GM18517 (cell line): ENCODE results near the gene SH3BGRL3.
"Not testable (repeated sequence)": the region's sequence is repeated elsewhere in the genome, so short reads cannot be mapped to it uniquely, and the experiment has no call there.

Experiments
- ATAC-seq: cut with Tn5 transposase; IDR thresholded peaks from one replicate; pipeline ENCODE4 v1.9.1; 2021; ENCODE audit warnings: mild to moderate bottlenecking, moderate library complexity; ENCODE audit not compliant: unreplicated experiment

The SH3BGRL3 gene

DNA sequence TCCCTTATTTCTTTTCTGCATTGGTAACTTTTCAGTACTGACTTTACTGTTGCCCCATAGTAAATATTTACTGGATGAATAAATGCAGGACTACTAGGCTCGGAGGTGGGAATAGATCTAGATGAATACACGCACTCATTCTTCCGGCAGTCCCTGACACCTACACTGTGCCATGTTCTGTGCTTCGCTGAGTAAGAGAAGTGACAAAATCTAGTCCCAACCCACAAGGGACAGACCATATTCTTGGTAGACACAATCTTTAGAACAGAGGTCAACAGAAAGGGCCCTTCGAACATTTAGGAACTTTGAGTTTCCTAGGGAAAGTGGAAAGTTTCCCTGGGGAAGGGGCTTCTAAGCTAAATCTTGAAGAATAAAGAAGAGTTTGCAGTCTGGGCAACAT lies 34.6 kb downstream of the SH3BGRL3 start:
- ATAC-seq, result no peak

DNA sequence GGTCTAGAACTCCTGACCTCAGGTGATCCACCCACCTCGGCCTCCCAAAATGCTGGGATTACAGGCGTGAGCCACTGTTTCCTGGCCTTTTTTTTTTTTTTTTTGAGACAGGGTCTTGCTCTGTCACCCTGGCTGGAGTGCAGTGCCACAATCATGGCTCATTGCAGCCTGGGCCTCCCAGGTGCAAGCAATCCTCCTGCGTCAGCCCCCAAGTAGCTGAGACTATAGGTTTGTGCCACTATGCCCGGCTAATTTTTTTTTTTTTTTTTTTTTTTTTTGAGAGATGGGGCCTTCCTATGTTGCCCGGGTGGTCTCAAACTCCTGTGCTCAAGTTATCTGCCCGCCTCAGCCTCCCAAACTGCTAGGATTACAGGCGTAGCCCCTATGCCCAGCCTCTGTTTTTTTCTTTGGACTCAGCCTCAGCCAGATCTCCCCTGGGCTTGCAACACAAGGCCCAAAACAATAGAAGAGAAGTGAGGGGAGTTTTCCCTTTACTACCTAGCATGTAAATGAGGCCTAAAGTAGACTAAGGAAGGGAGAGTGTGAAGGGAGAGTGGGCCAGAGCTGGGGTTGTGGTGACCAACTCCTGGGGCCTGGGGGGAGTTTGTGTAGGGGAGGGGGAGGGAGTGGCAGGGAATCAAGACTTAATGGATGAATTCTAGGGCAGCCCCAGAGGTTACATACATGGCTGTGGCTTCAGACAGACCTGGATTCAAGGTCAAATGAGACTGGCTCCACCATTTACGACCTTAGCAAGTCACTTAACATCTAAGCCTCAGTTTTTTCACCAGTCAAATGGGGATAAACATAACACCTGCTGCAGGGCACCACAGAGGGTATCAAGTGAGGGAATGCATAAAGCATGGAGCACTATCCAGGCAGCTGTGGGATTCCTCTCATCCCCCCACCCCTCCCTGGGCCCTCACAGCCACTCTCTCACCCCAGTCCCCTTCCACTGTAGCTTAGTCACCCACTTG lies 36.3 kb downstream of the SH3BGRL3 start:
- no peak for ATAC-seq

DNA sequence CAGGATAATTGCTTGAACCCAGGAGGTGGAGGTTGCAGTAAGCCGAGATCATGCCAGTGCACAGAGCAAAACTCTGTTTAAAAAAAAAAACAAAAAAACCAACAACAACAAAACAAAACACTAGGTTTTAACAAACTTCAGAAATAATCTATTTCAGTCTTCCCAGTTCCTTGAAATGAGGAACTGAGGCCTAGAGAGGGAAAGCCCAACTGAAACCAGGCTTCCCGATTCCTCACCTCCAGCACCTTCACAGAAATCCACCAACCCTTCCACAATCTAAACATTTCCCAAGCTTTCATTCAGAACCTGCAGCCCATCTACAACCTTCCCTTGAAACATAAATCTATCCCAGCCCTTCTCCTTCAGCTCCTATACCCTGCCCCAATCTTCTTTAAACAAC lies 37.3 kb downstream of the SH3BGRL3 start:
- no peak for ATAC-seq

DNA sequence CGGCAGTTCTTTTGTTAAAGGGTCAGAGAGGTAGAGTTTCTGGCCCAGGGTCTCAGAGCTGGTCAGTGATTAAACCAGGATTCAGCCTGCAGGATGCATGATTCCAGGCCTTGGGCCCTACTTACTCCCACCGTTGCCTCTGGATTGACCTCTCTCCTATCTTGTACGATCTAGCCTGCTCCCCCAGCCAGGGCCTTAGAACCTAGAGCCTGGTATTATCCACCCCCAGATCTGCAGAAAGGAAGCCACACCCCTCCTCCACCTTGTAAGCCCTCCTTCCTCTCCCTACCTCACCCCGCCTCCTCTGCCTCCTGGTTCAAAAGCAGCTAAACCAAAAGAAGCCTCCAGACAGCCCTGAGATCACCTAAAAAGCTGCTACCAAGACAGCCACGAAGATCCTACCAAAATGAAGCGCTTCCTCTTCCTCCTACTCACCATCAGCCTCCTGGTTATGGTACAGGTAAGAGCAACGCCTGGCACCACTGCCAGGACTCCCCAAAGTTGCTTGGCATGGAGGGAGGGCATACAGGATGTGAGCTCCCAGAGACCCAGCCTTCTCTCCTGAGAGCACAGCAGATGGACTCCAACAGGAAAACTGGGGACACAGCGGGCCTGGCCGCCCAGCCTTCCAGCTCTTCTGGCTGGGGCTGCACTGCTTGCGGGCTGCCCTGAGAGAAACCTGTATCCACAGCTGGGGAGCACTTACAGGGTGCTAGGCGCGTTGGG lies 37.9 kb downstream of the SH3BGRL3 start, which contains the start of gene CD52:
TSS of gene CD52 (plus strand) at position 347 of the 726 bp plus-strand sequence. CDS start at position 407, 60 bp downstream.
- no peak for ATAC-seq

DNA sequence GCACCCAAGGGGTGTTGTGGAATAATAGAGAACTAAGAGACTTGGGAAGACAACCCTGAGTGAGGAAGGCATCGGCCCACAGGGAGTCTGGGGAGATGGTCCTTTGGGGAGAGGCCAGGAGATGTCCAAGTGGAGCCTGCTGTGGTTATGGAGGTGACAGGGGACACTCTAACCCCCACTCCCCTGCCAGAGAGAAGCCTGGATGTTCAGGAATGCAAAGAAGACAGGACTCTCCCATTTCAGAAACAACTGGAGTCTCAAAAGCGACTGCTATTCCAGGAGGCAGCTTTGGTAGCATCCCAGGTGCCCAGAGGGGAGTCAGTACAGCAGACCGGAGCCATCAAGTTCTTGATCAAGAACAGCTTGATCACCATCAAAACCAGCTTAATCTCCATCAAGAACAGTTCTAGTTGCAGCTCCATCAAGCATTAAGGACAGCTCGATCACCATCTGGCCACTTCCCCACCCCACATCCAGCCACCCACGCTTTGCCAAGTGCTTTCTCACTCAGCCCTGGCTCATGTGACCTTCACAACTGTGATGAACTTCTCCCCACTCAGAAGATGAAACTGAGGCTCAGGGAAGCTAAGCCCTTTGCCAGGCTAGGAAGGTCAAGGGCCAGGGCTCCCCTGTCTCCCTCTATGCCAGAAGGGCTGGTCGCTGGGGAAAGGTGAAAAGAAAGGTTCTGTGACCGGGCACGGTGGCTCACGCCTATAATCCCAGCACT lies 38.6 kb downstream of the SH3BGRL3 start:
- ATAC-seq, result no peak

DNA sequence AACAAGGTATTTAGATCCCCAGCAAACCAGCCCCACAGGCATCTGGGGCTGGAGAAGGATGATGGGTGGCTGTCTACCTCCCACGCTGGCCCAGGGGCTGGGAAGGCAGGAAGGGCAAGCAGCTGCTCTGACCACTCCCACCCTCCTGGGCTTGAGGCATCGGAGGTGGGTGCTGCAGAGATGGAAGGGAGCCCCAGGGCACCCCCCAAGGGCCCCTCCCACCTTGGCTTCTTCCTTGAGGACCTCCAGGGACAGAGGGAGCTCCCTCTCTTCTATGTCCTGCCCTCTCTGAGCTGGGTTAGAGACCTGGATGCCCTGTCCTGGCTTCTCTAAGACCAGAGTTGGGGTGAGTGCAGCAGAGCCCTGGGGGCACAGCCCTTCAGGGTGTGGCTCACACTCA lies 41.0 kb downstream of the SH3BGRL3 start:
- no peak for ATAC-seq

DNA sequence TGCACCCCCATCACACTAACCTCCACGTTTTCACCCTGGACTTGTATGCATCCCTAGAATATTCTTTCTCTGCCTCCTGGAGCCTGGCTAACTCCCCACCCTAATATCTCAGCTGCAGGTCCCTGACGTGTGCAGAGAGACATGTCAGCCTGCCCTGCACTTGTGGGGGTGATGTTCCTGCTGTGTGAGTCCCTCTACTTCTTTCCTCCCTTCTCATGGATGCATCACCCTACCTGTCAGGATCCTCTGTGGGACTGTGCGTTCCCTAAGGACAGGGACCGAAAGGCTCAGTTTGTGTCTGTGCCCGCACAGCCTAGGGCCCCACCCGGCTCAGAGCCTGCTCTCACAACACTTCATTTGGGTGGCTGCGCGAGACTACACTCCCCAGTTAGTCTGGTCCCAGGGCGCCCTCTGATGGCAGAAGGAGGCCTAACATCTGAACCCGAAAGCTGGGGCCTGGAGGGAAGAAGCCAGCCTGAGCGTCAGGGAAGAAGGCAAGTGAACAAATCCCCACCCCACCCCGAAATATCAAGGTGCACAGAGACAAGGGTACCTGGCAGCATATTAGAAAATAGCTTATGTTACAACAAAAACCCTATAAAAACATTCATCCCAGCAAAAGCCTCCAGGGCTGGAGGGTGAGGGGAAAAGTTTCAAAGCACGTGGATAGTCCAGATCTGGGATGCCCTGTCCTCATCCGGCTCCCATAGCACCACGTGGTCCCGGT lies 41.6 kb downstream of the SH3BGRL3 start:
- no peak for ATAC-seq

DNA sequence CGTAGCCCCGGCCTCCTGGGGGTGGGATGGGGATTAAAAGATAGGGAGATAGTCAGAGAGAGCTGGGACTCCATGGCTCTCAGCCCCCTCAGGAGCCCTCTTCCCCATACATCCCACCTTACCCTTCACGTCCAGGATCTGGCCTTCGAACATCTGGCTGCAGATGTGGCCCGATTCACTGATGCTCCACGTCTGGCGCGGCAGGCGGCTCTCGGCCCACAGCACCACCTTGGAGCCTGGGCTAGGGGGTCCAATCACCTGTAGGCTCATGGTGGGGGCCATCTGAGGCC lies 42.1 kb downstream of the SH3BGRL3 start:
- ATAC-seq, result no peak

DNA sequence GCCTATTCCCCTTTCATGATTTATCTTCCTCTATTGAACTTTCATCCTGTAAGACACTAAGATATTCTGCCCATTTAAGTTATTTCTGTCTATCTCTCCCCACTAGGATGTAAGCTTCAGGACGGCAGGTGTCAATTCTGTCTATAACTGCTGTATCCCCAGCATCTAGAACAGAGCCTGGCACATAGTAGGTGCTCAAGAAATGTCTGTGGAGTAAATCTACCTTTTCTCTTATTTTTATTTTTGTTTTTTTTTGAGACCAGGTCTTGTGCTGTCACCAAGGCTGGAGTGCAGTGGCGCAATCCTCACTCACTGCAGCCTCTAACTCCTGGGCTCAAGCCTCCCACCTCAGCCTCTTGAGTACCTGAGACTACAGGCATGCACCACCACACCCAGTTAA lies 43.5 kb downstream of the SH3BGRL3 start:
- no peak for ATAC-seq

DNA sequence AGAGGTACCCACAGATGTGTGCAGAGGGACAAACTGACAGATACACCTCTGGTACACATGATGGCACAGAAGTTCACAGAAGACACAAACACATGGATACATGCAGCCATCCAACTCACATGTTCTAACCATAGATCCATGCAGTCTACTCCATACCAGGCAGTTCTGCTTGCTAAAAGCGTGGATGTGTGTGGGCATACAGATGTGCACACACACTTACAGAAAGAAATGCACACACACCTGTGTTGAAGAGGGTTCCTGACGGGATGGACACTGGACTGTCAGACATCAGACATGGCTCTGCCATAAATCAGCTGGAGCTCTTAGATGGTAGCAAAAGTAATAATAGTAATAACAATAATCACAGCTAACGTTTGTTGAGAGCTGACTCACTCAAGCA lies 44.7 kb downstream of the SH3BGRL3 start:
- no peak for ATAC-seq

DNA sequence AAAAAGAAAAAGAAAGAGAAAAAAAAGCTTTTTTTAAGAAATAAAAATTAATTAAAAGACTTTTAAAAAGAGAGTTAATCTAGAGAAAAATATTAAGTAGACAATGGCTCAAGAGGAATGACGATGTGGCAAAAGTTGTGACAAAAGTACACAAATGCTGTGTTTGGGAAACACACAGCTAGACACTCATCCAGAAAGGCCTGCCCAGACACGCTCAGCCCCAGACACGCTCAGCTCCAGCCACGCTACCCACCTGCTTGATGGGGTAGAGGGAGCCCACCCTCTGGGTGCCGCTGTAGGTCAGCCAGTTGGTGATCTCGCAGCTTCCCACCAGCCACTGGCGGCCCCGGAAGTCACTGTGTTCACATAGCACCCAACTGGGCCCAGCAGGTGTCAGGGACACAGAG lies 48.1 kb downstream of the SH3BGRL3 start:
- no peak for ATAC-seq

DNA sequence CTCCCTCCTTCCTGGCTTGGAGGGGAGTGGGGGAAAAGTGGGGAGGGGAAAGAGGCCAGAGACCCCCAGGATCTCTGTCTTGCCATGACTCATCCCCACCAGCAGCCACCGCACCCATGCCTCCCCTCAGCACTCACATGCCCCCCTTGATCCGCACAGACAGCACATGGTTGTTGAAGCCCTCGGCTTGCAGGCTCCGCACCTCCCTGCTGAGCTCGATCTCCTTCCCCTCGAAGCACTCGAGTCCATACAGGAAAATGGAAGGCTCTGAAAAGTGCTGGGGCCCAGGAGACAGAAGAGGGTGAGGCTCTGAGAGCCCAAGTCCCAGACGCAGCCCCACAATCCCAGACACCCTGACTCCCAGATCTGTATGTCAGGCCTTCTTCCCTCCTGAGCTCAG lies 48.7 kb downstream of the SH3BGRL3 start:
- ATAC-seq, result no peak

DNA sequence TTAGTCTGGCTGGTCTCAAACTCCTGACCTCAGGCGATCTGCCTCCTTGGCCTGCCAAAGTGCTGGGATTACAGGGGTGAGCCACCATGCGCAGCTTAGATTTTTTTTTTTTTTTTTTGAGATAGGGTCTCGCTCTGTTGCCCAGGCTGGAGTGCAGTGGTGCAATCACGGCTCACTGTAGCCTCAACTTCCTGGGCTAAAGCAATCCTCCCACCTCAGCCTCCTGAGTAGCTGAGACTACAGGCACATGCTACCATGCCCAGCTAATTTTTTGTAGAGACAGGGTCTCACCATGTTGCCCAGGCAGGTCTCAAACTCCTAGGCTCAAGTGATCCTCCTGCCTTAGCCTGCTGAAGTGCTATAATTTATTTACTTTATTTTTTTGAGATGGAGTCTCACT lies 49.5 kb downstream of the SH3BGRL3 start:
- ATAC-seq, result not testable (repeated sequence)

DNA sequence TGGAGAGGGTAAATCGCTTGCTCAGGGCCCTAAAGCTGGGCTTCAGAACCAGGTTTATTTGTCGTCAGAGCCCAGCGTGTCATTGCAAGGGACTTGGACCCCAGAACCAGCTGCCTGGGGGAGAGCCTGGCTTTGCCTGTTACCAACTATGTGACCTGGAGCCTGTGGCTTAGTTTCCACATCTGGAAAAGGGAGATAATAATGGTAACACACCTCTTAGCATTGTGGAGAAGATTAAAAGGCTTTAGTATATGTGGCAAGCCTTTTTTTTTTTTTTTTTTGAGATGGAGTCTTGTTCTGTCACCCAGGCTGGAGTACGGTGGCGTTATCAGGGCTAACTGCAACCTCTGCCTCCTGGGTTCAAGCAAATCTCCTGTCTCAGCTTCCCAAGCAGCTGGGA lies 50.4 kb downstream of the SH3BGRL3 start:
- no peak for ATAC-seq
